Fibroblast of villous mesenchyme (primary cell): ENCODE data around the gene PRPF6. TPM values are rescaled to one million over a fixed set of nuclear protein-coding genes. Genes with fewer than 3 reads are reported as not detected.
A peak's percentile ranks its signal among the peaks of the same experiment; 100 is the strongest.

Experiments
- DNase-seq: peaks from one replicate; pipeline ENCODE4 v3.0.0-alpha.2; 2010; ENCODE audit warnings: low read depth
- H3K4me3 ChIP-seq: 2 replicates; pipeline ENCODE4 v1.5.1; 2011; ENCODE audit warnings: low read depth, mild to moderate bottlenecking, low read length
- CTCF ChIP-seq: IDR thresholded peaks from 2 replicates; pipeline ENCODE4 v1.5.1; 2012; ENCODE audit warnings: low read depth, mild to moderate bottlenecking, low read length; ENCODE audit not compliant: insufficient read depth
- small RNA-seq: library from RNA; depleted of rRNA; stranded (forward); fragments of <200 nt; gene quantifications from one replicate; pipeline ENCODE3, GENCODE V24; 2012
- total RNA-seq: library from RNA; depleted of rRNA; stranded (reverse); fragments of >200 nt; gene quantifications from 2 replicates; pipeline ENCODE4 v1.2.3, GENCODE V29; 2012

Gene PRPF6
- total RNA-seq, 1 donor, result 52.7 TPM

- no peak for TF ChIP-seq CTCF
- peak within 1 kb of the TSS; percentile 80 for H3K4me3 ChIP-seq
- peak; percentile 68 for DNase-seq
Observed at GRCh38 chr20:64079273-64080012, 98.5 kb downstream of the PRPF6 start, which contains the start of gene RGS19. Gene RGS19, minus strand, starts transcription at chr20:64079518. Its CDS starts 2,632 bp downstream, at chr20:64076886.

- peak within 1 kb of the TSS; percentile 80 for H3K4me3 ChIP-seq
- DNase-seq, result no peak
- TF ChIP-seq CTCF, result no peak
Observed at GRCh38 chr20:64080013-64080812, 99.3 kb downstream of the PRPF6 start, which contains the start of gene OPRL1. Gene OPRL1, plus strand, starts transcription at chr20:64080082. Its CDS starts 12,639 bp downstream, at chr20:64092721.

- TF ChIP-seq CTCF, result no peak
- DNase-seq, result no peak
- no peak overlapping the region for H3K4me3 ChIP-seq
Observed at GRCh38 chr20:64080813-64081623, 100.1 kb downstream of the PRPF6 start.

- TF ChIP-seq CTCF, result no peak
- H3K4me3 ChIP-seq, result no peak overlapping the region
- DNase-seq, result no peak
Observed at GRCh38 chr20:64081624-64081964, 100.7 kb downstream of the PRPF6 start.

- no peak overlapping the region for H3K4me3 ChIP-seq
- TF ChIP-seq CTCF, result no peak
- no peak for DNase-seq
Observed at GRCh38 chr20:64082126-64082731, 101.3 kb downstream of the PRPF6 start.

Small RNAs within 50 kb of the gene (small RNA-seq; reads per million reads assigned to genes)
- not detected for gene AL355803.1
- gene MIR647, result not detected
- not detected for gene MIR6813

Other genes with a start within 250 kb of the PRPF6 start
- gene LIME1, start 244.5 kb upstream of the PRPF6 start, total RNA-seq, result 3.5 TPM in 2 replicates
- gene SLC2A4RG, start 241.4 kb upstream of the PRPF6 start, total RNA-seq, result 24.2 and 35.1 TPM in 2 replicates
- gene ZBTB46, start 149.9 kb upstream of the PRPF6 start, total RNA-seq, result 13.8 and 21.3 TPM in 2 replicates
- not detected in 2 replicates for gene ABHD16B, start 119.6 kb upstream of the PRPF6 start, total RNA-seq
- 103 and 115 TPM in 2 replicates for gene TPD52L2, start 115.9 kb upstream of the PRPF6 start, total RNA-seq
- 51.2 and 61.7 TPM in 2 replicates for gene DNAJC5, start 86.0 kb upstream of the PRPF6 start, total RNA-seq
- 20.9 and 25.0 TPM in 2 replicates for gene UCKL1, start 24.7 kb upstream of the PRPF6 start, total RNA-seq
- 13.8 and 15.8 TPM in 2 replicates for gene ZNF512B, start 11.2 kb upstream of the PRPF6 start, total RNA-seq
- gene SAMD10, start 1.5 kb upstream of the PRPF6 start, total RNA-seq, result 0.64 and 1.3 TPM in 2 replicates
- gene C20orf204, start 55.0 kb downstream of the PRPF6 start, total RNA-seq, result 0.43 and 0.97 TPM in 2 replicates
- under 0.01 TPM in 1 of 2 replicates, not detected in the other for gene SOX18, start 68.5 kb downstream of the PRPF6 start, total RNA-seq
- gene TCEA2, start 82.1 kb downstream of the PRPF6 start, total RNA-seq, result 20.7 and 24.2 TPM in 2 replicates
- 13.0 and 13.2 TPM in 2 replicates for gene RGS19, start 98.4 kb downstream of the PRPF6 start, total RNA-seq
- 1.6 and 1.7 TPM in 2 replicates for gene OPRL1, start 99.0 kb downstream of the PRPF6 start, total RNA-seq
- gene LKAAEAR1, start 103.3 kb downstream of the PRPF6 start, total RNA-seq, result under 0.01 TPM in 1 of 2 replicates, not detected in the other
- gene NPBWR2, start 126.4 kb downstream of the PRPF6 start, total RNA-seq, result not detected in 2 replicates
- not detected in 2 replicates for gene MYT1, start 183.3 kb downstream of the PRPF6 start, total RNA-seq